Neuronal stem cell (in vitro differentiated cells): ENCODE measurements around the gene WDFY3.

Experiments used
- DNase-seq: peaks from one replicate; pipeline ENCODE4 v3.0.0-alpha.2; 2013; ENCODE audit warnings: low spot score
- H2AFZ ChIP-seq: one replicate; pipeline ENCODE4 v1.6.1; 2013; ENCODE audit warnings: mild to moderate bottlenecking, low read length, inconsistent platforms
- H2AK5ac ChIP-seq: 2 replicates; pipeline ENCODE4 v1.6.1; 2013; ENCODE audit warnings: low read depth, mild to moderate bottlenecking, inconsistent platforms, low read length, moderate library complexity, mixed read lengths
- H2BK120ac ChIP-seq: 2 replicates; pipeline ENCODE4 v1.6.1; 2013; ENCODE audit warnings: low read depth, mild to moderate bottlenecking, inconsistent platforms, low read length, moderate library complexity, mixed read lengths
- H2BK12ac ChIP-seq: one replicate; pipeline ENCODE4 v1.6.1; 2013; ENCODE audit warnings: low read length, inconsistent platforms
- H2BK15ac ChIP-seq: 2 replicates; pipeline ENCODE4 v1.6.1; 2013; ENCODE audit warnings: mild to moderate bottlenecking, low read length, inconsistent platforms, mixed read lengths
- H2BK5ac ChIP-seq: one replicate; pipeline ENCODE4 v1.6.1; 2013; ENCODE audit warnings: inconsistent platforms, mild to moderate bottlenecking, low read length, moderate library complexity
- H3K14ac ChIP-seq: one replicate; pipeline ENCODE4 v1.6.1; 2013; ENCODE audit warnings: low read length, inconsistent platforms
- H3K18ac ChIP-seq: 2 replicates; pipeline ENCODE4 v1.6.1; 2013; ENCODE audit warnings: low read length, inconsistent platforms
- H3K23ac ChIP-seq: 2 replicates; pipeline ENCODE4 v1.6.1; 2013; ENCODE audit warnings: low read depth, mild to moderate bottlenecking, mixed read lengths, low read length, inconsistent platforms; ENCODE audit not compliant: poor library complexity
- H3K27ac ChIP-seq: replicated peaks from 3 replicates; pipeline ENCODE4 v1.5.1; 2013; ENCODE audit warnings: low read length, inconsistent platforms
- H3K27me3 ChIP-seq, 3 experiments: 2 replicates each; pipeline ENCODE4 v1.6.1; 2013; ENCODE audit warnings: low read length in 3 of 3, mild to moderate bottlenecking in 2 of 3, inconsistent platforms in 1 of 3, low read depth in 1 of 3, mixed read lengths in 1 of 3, moderate library complexity in 1 of 3; ENCODE audit not compliant: control insufficient read depth in 3 of 3, insufficient read depth in 3 of 3
- H3K36me3 ChIP-seq, 2 donors: replicated peaks in 1 of 2; 2 replicates each; pipeline ENCODE4 v1.6.1; 2013; ENCODE audit warnings: low read length in 2 of 2; ENCODE audit not compliant: control insufficient read depth in 2 of 2, insufficient read depth in 2 of 2
- H3K4ac ChIP-seq: 2 replicates; pipeline ENCODE4 v1.6.1; 2013; ENCODE audit warnings: inconsistent platforms, mild to moderate bottlenecking, low read length, moderate library complexity
- H3K4me1 ChIP-seq, 2 donors: 1 replicate in 1 of 2; 2 replicates in 1 of 2; pipeline ENCODE4 v1.6.1; 2013; ENCODE audit warnings: low read length in 2 of 2, low read depth in 1 of 2; ENCODE audit not compliant: control insufficient read depth in 2 of 2, insufficient read depth in 1 of 2
- H3K4me2 ChIP-seq: one replicate; pipeline ENCODE4 v1.6.1; 2013; ENCODE audit warnings: mild to moderate bottlenecking, low read length, inconsistent platforms; ENCODE audit not compliant: insufficient read depth, poor library complexity, severe bottlenecking
- H3K4me3 ChIP-seq, 2 donors: 2 replicates each; pipeline ENCODE4 v1.5.1; 2013; ENCODE audit warnings: low read length in 2 of 2, mild to moderate bottlenecking in 2 of 2, inconsistent platforms in 1 of 2, moderate library complexity in 1 of 2
- H3K79me1 ChIP-seq: one replicate; pipeline ENCODE4 v1.6.1; 2013; ENCODE audit warnings: low read depth, mild to moderate bottlenecking, inconsistent platforms, low read length, moderate library complexity
- H3K9ac ChIP-seq: one replicate; pipeline ENCODE4 v1.6.1; 2013; ENCODE audit warnings: mild to moderate bottlenecking, low read depth, low read length, inconsistent platforms; ENCODE audit not compliant: poor library complexity
- H3K9me3 ChIP-seq, 2 donors: replicated peaks in 1 of 2; 2 replicates each; pipeline versions ENCODE3 to v1.6.1; 2013; ENCODE audit warnings: low read length in 2 of 2, mild to moderate bottlenecking in 2 of 2, inconsistent platforms in 1 of 2, low read depth in 1 of 2, mixed read lengths in 1 of 2, moderate library complexity in 1 of 2; ENCODE audit not compliant: control insufficient read depth in 2 of 2, insufficient read depth in 1 of 2
- H4K8ac ChIP-seq: one replicate; pipeline ENCODE4 v1.6.1; 2013; ENCODE audit warnings: low read depth, mild to moderate bottlenecking, inconsistent platforms, low read length, moderate library complexity
- H4K91ac ChIP-seq: one replicate; pipeline ENCODE4 v1.6.1; 2013; ENCODE audit warnings: low read length, low read depth, mild to moderate bottlenecking, inconsistent platforms; ENCODE audit not compliant: poor library complexity
- WGBS, 2 donors: extraction: QIAGEN DNeasy Blood & Tissue Kit; methylation state at CpG; one replicate each; pipeline ENCODE4 v1.1.7; 2013; ENCODE audit warnings: missing lambda C conversion rate in 2 of 2, mixed read lengths in 1 of 2; ENCODE audit not compliant: insufficient read length in 2 of 2, insufficient replicate concordance in 1 of 2; ENCODE audit errors: extremely low coverage in 2 of 2; 5-methylcytosine and 5-hydroxymethylcytosine counted together

WDFY3 gene

DNA sequence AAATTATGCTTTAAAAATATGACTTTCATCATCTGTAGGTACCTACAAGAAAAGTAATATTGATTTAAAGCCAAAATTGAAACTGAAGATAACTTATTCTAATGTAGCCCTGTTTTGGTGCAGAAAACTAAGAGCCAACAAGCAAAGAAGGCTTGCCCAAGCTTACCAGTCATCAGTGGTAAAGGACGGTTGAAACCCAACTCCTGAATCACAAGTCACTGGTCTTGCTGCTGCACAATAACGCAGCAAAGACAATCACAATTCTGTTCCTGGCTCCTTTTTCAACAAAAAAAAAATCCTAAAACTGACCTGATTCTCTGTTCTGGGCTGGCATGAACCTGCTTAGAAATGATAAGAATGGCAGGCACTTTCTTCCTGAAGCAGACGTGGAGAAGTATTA lies 34.5 kb downstream of the WDFY3 start:
- no peak for DNase-seq
- Histone ChIP-seq H3K4ac (no peak overlapping the region), H2AK5ac (no peak overlapping the region), H3K27ac (peak overlapping the region; percentile 79), H2BK5ac (no peak overlapping the region), H2BK15ac (no peak overlapping the region), H3K14ac (no peak overlapping the region), H3K18ac (no peak overlapping the region), H4K91ac (no peak overlapping the region), H3K4me1 (peaks cover 0 to 5% of the 10 kb centered on the region in 2 donors), H3K36me3 (peaks cover 0 to 50% of the 10 kb centered on the region in 2 donors), H4K8ac (no peak overlapping the region), H2AFZ (no peak overlapping the region), H3K4me3 (no peak overlapping the region), H3K4me2 (no peak overlapping the region), H3K23ac (no peak overlapping the region), H2BK12ac (no peak overlapping the region), H3K9me3 (no peaks in the 10 kb centered on the region), H3K79me1 (no peaks in the 10 kb centered on the region), H3K27me3 (no peaks in the 10 kb centered on the region), H2BK120ac (no peak overlapping the region), H3K9ac (no peak overlapping the region)
- no CpG with 5 or more reads among the region's 3 CpGs for WGBS, 2 donors

GRCh38 chr4:84931274-84931673 lies 35.2 kb downstream of the WDFY3 start:
- H3K36me3 ChIP-seq = peaks cover 0 to 50% of the 10 kb centered on the region in 2 donors
- H3K27me3 ChIP-seq = no peaks in the 10 kb centered on the region
- peak overlapping the region; percentile 26 for H3K27ac ChIP-seq
- WGBS, 2 donors = no CpG with 5 or more reads among the region's 2 CpGs
- H3K4me3 ChIP-seq = no peak overlapping the region
- H3K9ac ChIP-seq = no peak overlapping the region
- H3K79me1 ChIP-seq = no peaks in the 10 kb centered on the region
- H3K18ac ChIP-seq = no peak overlapping the region
- H2AFZ ChIP-seq = no peak overlapping the region
- no peak overlapping the region for H3K23ac ChIP-seq
- H2AK5ac ChIP-seq = no peak overlapping the region
- no peaks in the 10 kb centered on the region for H3K9me3 ChIP-seq
- no peak overlapping the region for H4K91ac ChIP-seq
- no peak overlapping the region for H3K14ac ChIP-seq
- no peak overlapping the region for H2BK12ac ChIP-seq
- H4K8ac ChIP-seq = no peak overlapping the region
- H2BK120ac ChIP-seq = no peak overlapping the region
- H3K4me2 ChIP-seq = no peak overlapping the region
- no peak overlapping the region for H2BK15ac ChIP-seq
- H2BK5ac ChIP-seq = no peak overlapping the region
- DNase-seq = no peak
- no peak overlapping the region for H3K4ac ChIP-seq
- H3K4me1 ChIP-seq = peaks cover 0 to 5% of the 10 kb centered on the region in 2 donors

DNA sequence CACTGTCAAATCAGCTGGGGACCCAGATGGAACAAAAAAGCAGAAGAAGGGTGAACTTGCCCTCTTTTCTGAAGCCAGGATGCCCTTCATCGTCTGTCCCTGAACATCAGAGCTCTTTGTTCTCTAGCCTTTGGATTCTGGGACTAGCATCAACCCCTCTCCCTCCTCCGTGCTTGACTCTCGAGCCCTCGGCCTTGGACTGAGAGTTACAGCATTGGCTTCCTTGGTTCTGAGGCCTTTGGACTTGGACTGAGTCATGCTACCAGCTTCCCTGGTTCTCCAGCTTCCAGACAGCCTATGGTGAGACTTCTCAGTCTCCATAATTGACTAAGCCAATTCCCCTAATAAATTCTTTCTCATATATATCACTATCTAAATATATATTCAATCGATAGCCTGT lies 38.4 kb downstream of the WDFY3 start:
- Histone ChIP-seq H2BK5ac (no peak overlapping the region), H3K4ac (no peak overlapping the region), H2BK12ac (no peak overlapping the region), H3K18ac (no peak overlapping the region), H3K4me2 (no peak overlapping the region), H4K8ac (no peak overlapping the region), H3K9me3 (no peaks in the 10 kb centered on the region), H3K9ac (no peak overlapping the region), H2AK5ac (no peak overlapping the region), H4K91ac (no peak overlapping the region), H3K23ac (no peak overlapping the region), H3K4me1 (peaks cover 0 to 5% of the 10 kb centered on the region in 2 donors), H3K27me3 (no peaks in the 10 kb centered on the region), H3K4me3 (no peak overlapping the region), H3K79me1 (peaks cover 1% of the 10 kb centered on the region), H2BK15ac (no peak overlapping the region), H3K27ac (no peak overlapping the region), H3K14ac (no peak overlapping the region), H2BK120ac (no peak overlapping the region), H3K36me3 (peaks cover 0 to 50% of the 10 kb centered on the region in 2 donors), H2AFZ (no peak overlapping the region)
- WGBS, 2 donors = 100% methylated on average over 1 of the region's 5 CpGs
- DNase-seq = no peak

- Histone ChIP-seq H3K9me3 (no peaks in the 10 kb centered on the region), H3K4me3 (no peak overlapping the region), H3K18ac (no peak overlapping the region), H2AFZ (no peak overlapping the region), H3K4me1 (peaks cover 0 to 5% of the 10 kb centered on the region in 2 donors), H3K14ac (no peak overlapping the region), H3K27me3 (no peaks in the 10 kb centered on the region), H2BK12ac (no peak overlapping the region), H2BK5ac (no peak overlapping the region), H4K91ac (no peak overlapping the region), H4K8ac (no peak overlapping the region), H3K4me2 (no peak overlapping the region), H3K23ac (no peak overlapping the region), H3K9ac (no peak overlapping the region), H3K36me3 (peaks cover 0 to 50% of the 10 kb centered on the region in 2 donors), H3K27ac (no peak overlapping the region), H2AK5ac (no peak overlapping the region), H3K4ac (no peak overlapping the region), H2BK15ac (no peak overlapping the region), H2BK120ac (no peak overlapping the region), H3K79me1 (peaks cover 1% of the 10 kb centered on the region)
- DNase-seq = no peak
- WGBS, 2 donors = no CpG with 5 or more reads among the region's 2 CpGs
Measured at GRCh38 chr4:84927428-84927827, 39.1 kb downstream of the WDFY3 start.
